Upper lobe of left lung (tissue), 6 donors: ENCODE results near the gene DNALI1. TPM values are rescaled to one million over a fixed set of nuclear protein-coding genes. Genes with fewer than 3 reads are reported as not detected.
A peak's percentile ranks its signal among the peaks of the same experiment; 100 is the strongest.
"Not testable (repeated sequence)": the region's sequence is repeated elsewhere in the genome, so short reads cannot be mapped to it uniquely, and the experiment has no call there.

Experiments used
- ATAC-seq, 2 donors: fragments of 200-7000 bp; cut with Tn5 transposase; one replicate each; pipeline ENCODE4 v1.9.1; 2022; ENCODE audit warnings: mild to moderate bottlenecking in 2 of 2, moderate library complexity in 2 of 2; ENCODE audit not compliant: low FRiP score in 2 of 2
- DNase-seq, 2 donors: peaks; one replicate each; pipeline ENCODE4 v3.0.0-alpha.2; 2019 to 2020
- H3K27ac ChIP-seq, 4 donors: fragments of 200-600 bp; sonication (generic); one replicate each; pipeline ENCODE4 v1.5.1; 2016 to 2019
- H3K27me3 ChIP-seq, 4 donors: fragments of 200-600 bp; sonication (generic); one replicate each; pipeline ENCODE4 v1.5.1; 2017 to 2019
- H3K36me3 ChIP-seq, 4 donors: fragments of 200-600 bp; sonication (generic); one replicate each; pipeline ENCODE4 v1.5.1; 2016 to 2019
- H3K4me1 ChIP-seq, 4 donors: fragments of 200-600 bp; sonication (generic); one replicate each; pipeline ENCODE4 v1.5.1; 2018 to 2019
- H3K4me3 ChIP-seq, 4 donors: fragments of 200-600 bp; sonication (generic); one replicate each; pipeline ENCODE4 v1.5.1; 2017 to 2019; ENCODE audit warnings: mild to moderate bottlenecking in 2 of 4, moderate library complexity in 1 of 4
- H3K9me3 ChIP-seq, 4 donors: fragments of 200-600 bp; sonication (generic); one replicate each; pipeline ENCODE4 v1.5.1; 2018 to 2019
- CTCF ChIP-seq, 6 experiments: fragments of 450-650 bp in 4 of 6; fragments of 200-600 bp in 2 of 6; sonication (generic) in 2 of 6; IDR thresholded peaks; one replicate each; pipeline ENCODE4 v1.5.1; 2016 to 2019; ENCODE audit warnings: antibody characterized with exemption in 6 of 6
- EP300 ChIP-seq, 4 donors: sonication (generic); formaldehyde crosslinking; IDR thresholded peaks; one replicate each; pipeline ENCODE4 v1.5.1; 2017; ENCODE audit warnings: antibody characterized with exemption in 4 of 4, control low read depth in 2 of 4
- POLR2A ChIP-seq, 4 donors: fragments of 450-650 bp; IDR thresholded peaks; one replicate each; pipeline ENCODE4 v1.5.1; 2016 to 2017; ENCODE audit warnings: antibody characterized with exemption in 4 of 4, mild to moderate bottlenecking in 2 of 4
- POLR2AphosphoS5 ChIP-seq, 2 donors: sonication (generic); formaldehyde crosslinking; IDR thresholded peaks; one replicate each; pipeline ENCODE4 v1.5.1; 2017; ENCODE audit warnings: antibody characterized with exemption in 2 of 2
- WGBS, 2 donors: methylation state at CpG; one replicate each; pipeline ENCODE4 v1.1.5; 2017 to 2018; 5-methylcytosine and 5-hydroxymethylcytosine counted together
- total RNA-seq, 6 donors: library from RNA; depleted of rRNA in 4 of 6; stranded (reverse); fragments of >200 nt in 4 of 6; gene quantifications; one replicate each; pipeline versions ENCODE4 v1.1.0 to v1.2.1, GENCODE V29; 2016 to 2021
- donor health status: DM: no; HTN: no; CAD: no; lungs with moderate emphysema.
- donor health status: DM: no; HTN: yes; CAD: no; lungs with severe emphysema.

Gene DNALI1
- total RNA-seq, 6 donors from 2014 or later = 12.3 to 41.9 (median 23.4) TPM

DNA sequence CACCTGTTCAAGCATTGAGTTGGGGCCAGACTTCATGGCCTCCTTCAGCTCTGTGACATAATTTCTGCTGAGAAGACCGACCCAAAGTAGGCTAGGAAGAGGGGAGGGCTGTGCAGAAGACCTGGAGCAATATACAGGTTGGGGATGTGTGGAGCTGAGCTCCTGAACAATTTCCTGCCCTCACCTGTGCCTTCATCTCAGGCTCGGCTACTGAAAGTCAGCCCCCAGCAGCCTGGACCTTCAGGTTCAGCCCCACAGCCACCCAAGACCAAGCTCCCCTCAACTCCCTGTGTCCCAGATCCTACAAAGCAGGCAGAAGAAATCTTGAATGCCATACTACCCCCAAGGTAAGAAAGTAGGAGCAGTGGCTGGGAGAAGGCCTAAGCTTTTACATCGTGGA, 662 bp downstream of the DNALI1 start:
- no peak for DNase-seq
- Histone ChIP-seq H3K36me3 (peaks cover 0 to 13% (median 4%) of the 10 kb centered on the region in 4 donors), H3K27me3 (no peaks in the 10 kb centered on the region), H3K4me1 (peaks cover 21 to 43% (median 24%) of the 10 kb centered on the region in 4 donors), H3K27ac (peak overlapping the region; percentile 49 to 65 (median 56)), H3K4me3 (peak overlapping the region in 3 of 4 donors; percentile 43 to 52 (median 52)), H3K9me3 (no peaks in the 10 kb centered on the region)
- WGBS, 2 donors = 80 to 92% methylated on average over 2 to 3 of the region's 3 CpGs
- TF ChIP-seq POLR2A (IDR thresholded peaks at IDR 0.05) (no peak), EP300 (IDR thresholded peaks at IDR 0.05) (no peak), POLR2AphosphoS5 (IDR thresholded peaks at IDR 0.05) (no peak), CTCF (IDR thresholded peaks at IDR 0.05) (no peak)
- peak in 1 of 2 donors; percentile 12 for ATAC-seq

DNA sequence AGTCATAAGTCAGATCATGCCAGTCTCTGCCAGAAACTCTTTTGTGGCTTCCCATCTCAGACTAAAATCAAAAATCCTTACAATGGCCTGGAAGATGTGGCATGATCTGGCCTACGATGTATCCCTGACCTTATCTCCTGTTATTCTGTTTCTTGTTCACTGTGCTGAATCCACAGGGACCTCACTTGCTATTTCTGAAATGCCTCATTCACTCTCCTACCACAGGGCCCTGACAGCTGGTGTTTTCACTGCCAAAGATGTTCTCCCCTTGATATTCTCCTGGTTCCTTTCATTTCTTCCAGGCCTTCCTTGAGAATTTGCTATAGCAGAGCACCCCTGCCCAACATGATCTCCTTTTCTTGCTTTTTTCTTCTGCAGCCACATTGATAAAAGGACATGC, 1.7 kb downstream of the DNALI1 start:
- no peak overlapping the region for H3K4me3 ChIP-seq
- no peaks in the 10 kb centered on the region for H3K9me3 ChIP-seq
- DNase-seq (no peak), ATAC-seq (no peak)
- TF ChIP-seq CTCF (IDR thresholded peaks at IDR 0.05) (no peak), POLR2A (IDR thresholded peaks at IDR 0.05) (no peak), EP300 (IDR thresholded peaks at IDR 0.05) (no peak), POLR2AphosphoS5 (IDR thresholded peaks at IDR 0.05) (no peak)
- peaks cover 0 to 24% (median 9%) of the 10 kb centered on the region in 4 donors for H3K36me3 ChIP-seq
- peaks cover 11 to 33% (median 15%) of the 10 kb centered on the region in 4 donors for H3K4me1 ChIP-seq
- H3K27me3 ChIP-seq = no peaks in the 10 kb centered on the region
- 90% methylated on average over 1 of the region's 1 CpG for WGBS, 2 donors
- H3K27ac ChIP-seq = no peak overlapping the region

GRCh38 chr1:37559080-37559479, 2.3 kb downstream of the DNALI1 start:
- Histone ChIP-seq H3K27me3 (no peaks in the 10 kb centered on the region), H3K9me3 (no peaks in the 10 kb centered on the region), H3K27ac (no peak overlapping the region), H3K4me3 (no peak overlapping the region), H3K36me3 (peaks cover 0 to 26% (median 9%) of the 10 kb centered on the region in 4 donors), H3K4me1 (peaks cover 10 to 29% (median 14%) of the 10 kb centered on the region in 4 donors)
- no peak for TF ChIP-seq EP300 (IDR thresholded peaks at IDR 0.05)
- no peak for TF ChIP-seq POLR2A (IDR thresholded peaks at IDR 0.05)
- TF ChIP-seq POLR2AphosphoS5 (IDR thresholded peaks at IDR 0.05) = no peak
- TF ChIP-seq CTCF (IDR thresholded peaks at IDR 0.05) = no peak
- no peak for ATAC-seq
- DNase-seq = no peak
- 97 to 99% methylated on average over 5 to 7 of the region's 7 CpGs for WGBS, 2 donors

- H3K4me3 ChIP-seq, H3K27ac ChIP-seq, H3K27me3 ChIP-seq, ATAC-seq, H3K9me3 ChIP-seq, DNase-seq: not testable (repeated sequence)
- H3K4me1 ChIP-seq = peaks cover 6 to 25% (median 10%) of the 10 kb centered on the region in 4 donors
- WGBS, 2 donors = 77 to 79% methylated on average over 12 of the region's 12 CpGs
- peaks cover 0 to 33% (median 13%) of the 10 kb centered on the region in 4 donors for H3K36me3 ChIP-seq
Measured at GRCh38 chr1:37559957-37560379, 3.2 kb downstream of the DNALI1 start.

DNA sequence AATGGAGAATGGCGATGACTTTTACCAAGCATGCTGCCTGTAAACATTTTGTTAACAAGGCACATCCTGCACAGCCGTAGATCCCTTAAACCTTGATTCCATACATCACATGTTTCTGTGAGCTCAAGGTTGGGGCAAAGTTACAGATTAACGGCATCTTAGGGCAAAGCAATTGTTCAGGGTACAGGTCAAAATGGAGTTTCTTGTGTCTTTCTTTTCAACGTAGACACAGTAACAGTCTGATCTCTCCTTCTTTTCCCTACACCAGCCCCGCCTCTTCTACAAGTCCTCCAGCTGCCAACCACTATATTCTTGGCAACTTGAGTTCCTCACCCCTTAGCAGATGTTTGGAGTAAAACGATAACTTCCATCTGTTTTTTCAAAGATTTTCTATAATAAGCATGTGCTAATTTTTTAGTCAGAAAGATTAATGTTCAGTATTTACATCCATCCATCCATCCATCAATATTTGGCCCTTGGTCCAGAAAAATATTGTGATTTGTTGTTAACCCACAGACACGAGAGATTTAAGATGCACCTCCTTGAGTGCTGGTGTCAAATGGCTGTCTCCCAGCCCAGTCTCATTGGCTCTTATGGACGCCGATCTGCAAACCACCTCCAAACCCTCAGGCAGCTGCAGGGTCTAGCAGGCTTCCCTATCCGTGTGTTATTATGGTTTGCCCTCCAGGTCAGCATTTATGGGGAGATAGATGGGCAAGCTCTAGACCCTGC, 3.8 kb downstream of the DNALI1 start:
- H3K4me1 ChIP-seq = peaks cover 6 to 25% (median 10%) of the 10 kb centered on the region in 4 donors
- H3K36me3 ChIP-seq = peaks cover 0 to 39% (median 19%) of the 10 kb centered on the region in 4 donors
- no peaks in the 10 kb centered on the region for H3K9me3 ChIP-seq
- H3K4me3 ChIP-seq = no peak overlapping the region
- no peaks in the 10 kb centered on the region for H3K27me3 ChIP-seq
- ATAC-seq = no peak
- no peak for DNase-seq
- H3K27ac ChIP-seq = no peak overlapping the region
- TF ChIP-seq POLR2AphosphoS5 (IDR thresholded peaks at IDR 0.05) (no peak), CTCF (IDR thresholded peaks at IDR 0.05) (no peak), POLR2A (IDR thresholded peaks at IDR 0.05) (no peak), EP300 (IDR thresholded peaks at IDR 0.05) (no peak)
- 76 to 80% methylated on average over 8 to 10 of the region's 10 CpGs for WGBS, 2 donors
